HL-60/S4 treated with retinoic acid at 250 ng/mL for 4 days and 3 days (cell line): ENCODE results near the gene SLC25A44.

ENCODE experiments used
- in situ Hi-C: fragments of 300-500 bp; cut with MboI; formaldehyde crosslinking; loops from 2 replicates; pipeline ENCODE4 v1.7.0; 2022; ENCODE audit warnings: low sequenced_read_pairs

The SLC25A44 gene

GRCh38 chr1:156260896-156261295 lies 67.0 kb downstream of the SLC25A44 start:
- in situ Hi-C loops = no loop called here
